ENCODE data around the gene RARA. TPM values are rescaled to one million over a fixed set of nuclear protein-coding genes. Genes with fewer than 3 reads are reported as not detected.
A peak's percentile ranks its signal among the peaks of the same experiment; 100 is the strongest.

RARA gene
- total RNA-seq, 1 experiment from 2014 or later, result 35.1 TPM

DNA sequence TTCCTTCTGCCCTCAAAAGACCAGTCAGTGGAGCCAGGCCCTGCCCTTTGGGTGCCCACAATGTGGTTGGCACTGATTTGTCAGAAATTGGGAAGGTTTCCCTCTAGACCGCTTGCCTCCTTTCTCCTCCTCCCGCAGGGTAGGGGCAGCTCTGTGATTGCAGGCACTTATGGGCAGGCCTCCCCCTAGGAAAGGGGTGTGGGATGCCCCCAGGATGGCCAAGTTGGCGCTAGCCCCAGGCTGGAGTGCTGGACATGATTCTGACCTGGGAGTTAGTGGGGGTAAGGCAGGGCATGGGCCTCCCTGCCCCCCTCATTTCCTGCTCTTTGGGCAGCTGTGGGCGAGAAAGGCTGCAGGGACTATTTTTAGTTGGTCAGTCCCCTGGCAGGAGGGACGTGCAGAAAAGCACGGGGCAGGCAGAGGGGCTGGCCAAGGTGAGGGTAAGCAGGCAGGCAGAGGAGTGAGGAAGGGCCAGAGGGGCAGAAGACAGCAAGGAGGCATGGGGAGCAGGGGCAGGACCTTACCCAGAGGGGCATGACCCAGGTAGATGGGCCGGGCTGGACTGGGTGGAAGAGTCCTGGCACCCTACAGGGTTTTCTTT is 3.3 kb downstream of the RARA start:
- TF ChIP-seq ZBTB33 (IDR thresholded peaks at IDR 0.05; ENCODE audit: extremely low read depth, insufficient replicate concordance, low read length), result no peak
- TF ChIP-seq SIN3A (IDR thresholded peaks at IDR 0.05; ENCODE audit: low read depth), result no peak
- no peak for TF ChIP-seq RAD21 (IDR thresholded peaks at IDR 0.05; ENCODE audit: low read depth)
- TF ChIP-seq SP1 (IDR thresholded peaks at IDR 0.05; ENCODE audit: low read depth), result peak; percentile 71
- no peak for TF ChIP-seq REST (IDR thresholded peaks at IDR 0.05; ENCODE audit: low read depth)
- no peak for TF ChIP-seq ZFX (IDR thresholded peaks at IDR 0.05)
- intact Hi-C loops (cut with micrococcal nuclease), result no loop called here
- Histone ChIP-seq H2AFZ (ENCODE audit: low read depth, low read length, poor library complexity, severe bottlenecking) (no peak overlapping the region), H4K20me1 (ENCODE audit: insufficient read depth) (no peaks in the 10 kb centered on the region), H3K9me3 (ENCODE audit: control insufficient read depth in 1 of 2, insufficient read depth in 1 of 2, low read depth in 1 of 2, low read length in 2 of 2) (no peaks in the 10 kb centered on the region), H3K9me2 (ENCODE audit: insufficient read depth) (no peaks in the 10 kb centered on the region), H3K9ac (ENCODE audit: low read length) (peak overlapping the region; percentile 34), H3K27me3 (ENCODE audit: insufficient read depth, low read length) (no peaks in the 10 kb centered on the region), H3K36me3 (ENCODE audit: control insufficient read depth in 1 of 2, insufficient read depth in 2 of 2, low read length in 2 of 2) (no peaks in the 10 kb centered on the region), H3K27ac (ENCODE audit: low read depth, low read length) (peak overlapping the region; percentile 56), H3K4me2 (ENCODE audit: low read length) (peak overlapping the region; percentile 77), H3K79me2 (ENCODE audit: insufficient read depth, low read length) (no peaks in the 10 kb centered on the region), H3K4me3 (replicated peaks in 1 of 2; ENCODE audit: low read depth in 1 of 2, low read length in 2 of 2) (no peak overlapping the region), H3K4me1 (ENCODE audit: control insufficient read depth in 1 of 2, insufficient read depth in 2 of 2, low read length in 2 of 2) (peaks cover 78 to 99% of the 10 kb centered on the region in 2 experiments)
- ChIA-PET POLR2A (interaction anchor here (0.5 kb wide), 1 partner anchor 80 kb away, joined by 3 read pairs; no protein-coding TSS in a partner anchor), RAD21 (ENCODE audit: low non-redundant PET in 1 of 2, low total read pairs in 2 of 2, uncharacterized antibody in 2 of 2, unreplicated experiment in 2 of 2) (no interaction called here), CTCF (interaction anchor here (0.7 to 1.0 kb wide), 3 partner anchors 9 to 164 kb away, joined by 3 read pairs; no protein-coding TSS in a partner anchor)
- no peak for DNase-seq (ENCODE audit: low read depth, low spot score)
- no TSS peak for BruUV-seq (replicated peaks)
- ATAC-seq, result no peak

Measured in HCT116 (cell line).